Stimulated activated CD4-positive, alpha-beta T cell treated with anti-CD3 and anti-CD28 coated beads, Interleukin-12 subunit alpha, Interleukin-12 subunit beta, amount 100 ng/mL, for 24 hours (primary cell): Measurements from ENCODE around the gene RNF4.
"Not testable (repeated sequence)": the region's sequence is repeated elsewhere in the genome, so short reads cannot be mapped to it uniquely, and the experiment has no call there.

Experiments
- DNase-seq, 2 experiments: peaks; one replicate each; pipeline ENCODE4 v3.0.0-alpha.2; 2020; ENCODE audit warnings: low read depth in 2 of 2

The RNF4 gene

DNA sequence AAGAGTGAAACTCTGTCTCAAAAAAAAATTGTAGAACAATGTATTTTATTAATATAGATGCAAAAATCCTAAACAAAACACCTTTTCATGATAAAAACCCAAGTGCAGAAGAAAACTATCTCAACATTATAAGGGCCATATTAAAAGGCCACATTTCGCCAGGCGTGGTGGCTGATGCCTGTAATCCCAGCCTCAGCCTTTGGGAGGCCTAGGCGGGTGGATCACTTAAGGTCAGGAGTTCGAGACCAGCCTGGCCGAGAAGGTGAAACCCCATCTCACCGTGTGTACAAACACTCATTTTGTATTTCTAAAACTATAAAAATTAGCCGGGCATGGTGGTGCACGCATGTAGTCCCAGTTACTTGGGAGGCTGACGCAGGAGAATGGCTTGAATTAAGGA is 57.7 kb downstream of the RNF4 start:
- no peak for DNase-seq

DNA sequence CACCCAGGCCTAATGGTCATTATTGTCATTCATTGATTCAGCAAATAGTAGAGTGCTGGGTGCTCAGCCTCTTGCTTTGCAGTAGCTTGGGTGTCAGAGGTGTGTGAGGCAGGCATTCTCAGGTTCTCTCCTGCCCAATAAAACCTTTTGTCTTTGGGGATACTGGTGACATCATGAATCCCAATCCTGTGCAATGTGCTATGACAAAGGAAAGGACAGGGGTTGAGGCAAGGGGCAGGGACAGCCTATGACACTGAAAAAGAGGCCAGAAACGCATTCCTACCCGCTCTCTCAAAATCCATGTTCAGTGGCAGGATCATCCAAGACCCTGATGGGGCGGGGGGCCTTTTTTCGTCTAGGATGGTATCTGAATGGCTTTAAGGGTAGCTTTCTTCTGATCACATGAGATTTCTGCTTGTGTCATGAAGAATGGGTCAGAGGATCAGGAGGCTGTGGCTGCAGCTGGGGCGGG is 66.0 kb downstream of the RNF4 start:
- no peak for DNase-seq

DNA sequence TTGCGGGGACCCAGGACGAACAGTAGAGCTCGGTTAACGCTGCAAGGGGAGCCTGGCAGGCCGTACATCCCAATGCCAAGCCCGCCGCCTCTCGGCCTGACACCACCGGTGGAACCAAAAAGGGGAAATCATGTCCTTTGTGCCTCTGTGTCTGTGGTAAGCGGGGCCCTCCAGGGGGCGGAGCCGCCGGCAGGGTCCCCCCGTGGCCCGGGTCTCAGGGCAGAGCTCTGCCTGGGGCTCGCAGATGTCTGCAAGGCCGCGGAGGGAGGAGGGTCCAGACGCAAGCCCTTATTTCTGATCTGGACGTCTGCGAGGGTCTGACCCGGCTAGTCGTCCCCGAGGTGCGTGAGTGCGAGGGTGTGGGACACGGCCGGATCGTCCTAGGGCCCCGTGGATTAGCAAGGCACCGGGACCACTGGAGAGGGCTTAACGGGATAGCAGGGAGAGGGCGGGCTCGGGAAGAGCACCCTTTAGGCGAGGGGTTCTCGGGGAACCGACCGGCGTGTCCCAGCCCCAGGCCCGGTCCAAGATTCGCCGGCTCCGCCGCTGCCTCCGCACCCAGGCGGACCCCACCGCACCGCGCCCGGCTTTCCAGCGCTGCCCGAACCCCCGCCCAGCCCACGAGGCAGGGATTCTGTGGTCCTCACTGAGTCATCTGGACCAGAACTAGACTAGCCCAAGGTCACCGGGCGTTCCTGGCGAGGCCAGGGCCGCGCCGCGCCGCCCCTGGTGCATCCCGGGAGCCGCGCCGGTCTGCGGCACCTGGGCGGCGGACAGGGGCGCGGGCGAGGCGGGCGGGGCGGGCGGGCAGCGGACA is 66.7 kb downstream of the RNF4 start:
- peak; percentile 23 to 43 for DNase-seq

DNA sequence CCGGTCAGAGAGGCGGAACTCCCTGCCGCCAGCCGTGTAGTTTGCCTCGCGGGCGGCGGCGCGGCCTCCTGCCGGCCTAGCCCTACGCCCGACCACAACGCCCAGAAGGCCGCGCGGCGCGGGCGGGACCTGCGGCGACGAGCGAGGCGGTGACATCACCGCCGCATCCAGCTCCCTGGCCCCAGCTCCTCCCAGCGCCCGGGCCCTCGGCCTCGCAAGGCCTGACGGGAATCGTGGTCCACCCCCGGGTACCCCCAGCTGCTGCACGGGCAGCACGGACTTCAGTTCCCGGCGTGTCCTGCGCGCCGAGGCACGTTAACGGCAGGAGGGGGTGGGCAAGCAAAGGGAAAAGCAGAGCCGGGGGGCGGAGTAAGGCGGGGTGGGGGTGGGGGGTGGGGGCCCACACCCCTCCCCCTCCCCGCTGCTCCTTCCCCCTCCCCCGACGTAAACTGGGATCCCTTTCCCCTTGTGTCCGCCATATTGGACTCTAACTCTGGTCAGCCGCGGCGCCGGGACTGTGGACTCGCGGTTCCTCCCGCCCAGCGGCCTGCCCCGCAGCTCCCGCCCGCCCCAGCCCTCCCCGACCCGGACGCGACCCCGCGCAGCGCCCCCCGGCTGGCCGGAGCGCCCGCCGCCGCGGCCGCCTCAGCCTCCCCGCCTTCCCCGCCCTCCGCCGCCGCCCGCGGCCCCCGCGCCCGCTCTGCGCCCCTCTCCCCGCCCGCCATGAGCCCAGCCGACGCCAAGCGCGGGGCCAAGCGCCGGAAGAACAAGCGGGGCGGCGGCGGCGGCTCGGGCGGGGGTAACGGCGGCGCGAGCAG is 67.5 kb downstream of the RNF4 start, which contains the start of gene FAM193A:
FAM193A (plus strand) TSS at position 455 of the 818 bp plus-strand sequence; CDS start at position 724, 269 bp downstream.
- DNase-seq: peak; percentile 97 to 98

DNA sequence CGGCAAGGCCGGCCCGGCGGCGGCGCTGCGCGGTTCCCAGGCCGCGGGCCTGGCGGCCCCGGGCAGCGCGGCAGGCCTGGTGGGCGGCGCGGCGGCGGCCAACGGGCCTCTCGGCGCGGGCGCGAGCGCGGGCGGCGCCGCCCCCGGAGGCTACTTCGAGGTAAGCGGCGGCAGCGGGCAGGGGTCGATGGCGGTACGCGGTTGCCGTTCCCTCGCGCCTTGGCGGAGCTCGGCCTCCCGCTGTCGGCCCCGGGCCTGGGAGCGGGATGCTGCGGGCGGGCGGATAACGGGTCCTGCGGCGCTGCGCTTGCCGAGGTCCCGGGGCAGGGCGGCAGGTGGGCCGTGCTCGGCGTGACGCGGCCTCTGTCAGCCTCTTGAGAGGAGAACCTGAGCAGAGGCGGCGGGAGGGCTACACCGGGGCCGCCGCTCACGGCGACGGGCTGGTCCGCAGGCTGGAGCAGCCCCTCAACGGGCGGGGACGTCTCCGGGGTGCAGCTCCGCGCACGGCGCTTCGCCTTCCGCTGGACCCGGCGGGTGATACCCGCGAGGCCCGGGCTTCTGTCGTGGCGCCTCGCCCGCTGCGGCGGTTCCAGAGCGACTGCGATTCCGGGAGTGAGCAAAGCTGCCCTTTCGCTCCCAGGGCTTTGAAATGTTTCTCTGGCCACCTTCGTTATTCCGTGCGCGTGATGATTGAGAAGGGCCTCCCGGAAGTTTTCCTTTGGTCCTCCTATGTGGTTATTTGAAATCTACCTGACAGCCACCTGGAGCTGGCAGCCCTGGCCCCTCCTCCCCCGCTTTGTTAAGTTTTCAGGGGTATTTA is 68.3 kb downstream of the RNF4 start:
- peak; percentile 24 to 37 for DNase-seq

DNA sequence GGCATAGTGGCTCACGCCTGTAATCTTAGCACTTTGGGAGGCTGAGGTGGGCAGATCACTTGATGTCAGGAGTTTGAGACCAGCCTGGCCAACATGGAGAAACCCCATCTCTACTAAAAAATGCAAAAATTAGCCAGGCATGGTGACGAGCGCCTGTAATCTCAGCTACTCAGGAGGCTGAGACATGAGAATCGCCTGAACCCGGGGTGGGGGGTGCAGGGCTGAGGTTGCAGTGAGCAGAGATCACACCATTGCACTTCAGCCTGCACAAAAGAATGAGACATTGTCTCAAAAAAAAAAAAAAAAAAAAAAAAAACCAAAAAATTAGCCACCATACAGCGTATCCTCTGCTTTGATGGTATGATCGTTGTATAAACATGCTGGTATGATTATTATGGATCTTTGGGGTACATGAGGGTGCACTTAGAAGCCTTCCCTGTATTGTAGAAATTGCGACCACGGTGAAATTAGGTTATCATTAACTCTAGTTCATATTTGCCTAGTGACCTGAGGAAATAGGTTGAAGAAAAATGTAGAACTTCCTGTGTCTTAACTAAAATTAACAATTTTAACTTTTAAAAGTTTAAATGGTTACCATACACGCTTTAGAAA is 74.8 kb downstream of the RNF4 start:
- DNase-seq: not testable (repeated sequence)

DNA sequence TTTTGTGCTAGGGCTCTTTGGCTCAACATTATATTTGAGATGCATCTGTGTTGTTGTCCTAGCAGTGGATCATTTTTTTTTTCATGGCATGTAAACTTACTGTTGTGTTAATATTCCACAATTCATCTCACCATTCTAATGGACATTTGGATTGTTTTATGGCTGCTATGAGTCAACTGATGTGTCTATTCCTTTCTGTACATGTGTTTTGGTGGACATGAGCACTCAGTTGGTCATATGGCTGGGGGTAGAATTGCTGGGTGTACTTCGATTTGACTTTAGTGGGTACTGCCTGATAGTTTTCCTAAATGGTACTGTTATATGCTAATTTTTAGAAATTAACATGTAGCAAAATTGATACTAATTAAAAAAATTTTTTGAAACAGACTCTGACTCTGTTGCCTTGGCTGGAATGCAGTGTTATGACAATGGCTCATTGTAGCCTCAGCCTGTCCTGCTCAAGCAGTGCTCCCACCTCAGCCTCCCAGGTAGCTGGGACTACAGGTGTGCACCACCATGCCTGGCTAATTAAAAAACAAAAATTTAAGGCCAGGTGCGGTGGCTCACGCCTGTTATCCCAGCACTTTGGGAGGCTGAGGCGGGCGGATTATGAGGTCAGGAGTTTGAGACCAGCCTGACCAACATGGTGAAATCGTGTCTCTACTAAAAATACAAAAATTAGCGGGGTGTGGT is 76.6 kb downstream of the RNF4 start:
- no peak for DNase-seq

DNA sequence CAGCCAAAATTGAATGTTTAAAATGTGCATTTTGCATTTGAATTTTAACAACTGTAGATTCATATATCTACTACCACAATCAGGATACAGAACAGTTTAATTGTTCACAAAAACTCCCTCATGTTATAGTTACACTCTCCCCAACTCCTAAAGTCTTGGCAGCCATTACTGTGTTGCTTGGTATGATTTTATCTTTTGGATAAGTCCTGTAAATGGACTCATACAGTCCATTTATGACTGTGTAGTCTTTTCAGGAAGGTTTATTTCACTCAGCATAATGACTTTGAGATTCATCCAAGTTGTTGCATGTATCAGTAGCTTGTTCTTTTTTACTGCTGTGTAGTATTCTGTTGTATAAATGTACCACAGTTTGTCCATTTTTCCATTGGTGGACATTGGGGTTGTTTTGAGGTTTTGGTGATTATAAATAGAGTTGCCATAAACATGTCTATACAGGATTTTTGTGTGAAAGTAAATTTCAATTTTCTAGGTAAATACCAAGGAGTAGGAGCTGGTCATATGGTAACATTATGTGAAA is 77.4 kb downstream of the RNF4 start:
- DNase-seq: no peak

DNA sequence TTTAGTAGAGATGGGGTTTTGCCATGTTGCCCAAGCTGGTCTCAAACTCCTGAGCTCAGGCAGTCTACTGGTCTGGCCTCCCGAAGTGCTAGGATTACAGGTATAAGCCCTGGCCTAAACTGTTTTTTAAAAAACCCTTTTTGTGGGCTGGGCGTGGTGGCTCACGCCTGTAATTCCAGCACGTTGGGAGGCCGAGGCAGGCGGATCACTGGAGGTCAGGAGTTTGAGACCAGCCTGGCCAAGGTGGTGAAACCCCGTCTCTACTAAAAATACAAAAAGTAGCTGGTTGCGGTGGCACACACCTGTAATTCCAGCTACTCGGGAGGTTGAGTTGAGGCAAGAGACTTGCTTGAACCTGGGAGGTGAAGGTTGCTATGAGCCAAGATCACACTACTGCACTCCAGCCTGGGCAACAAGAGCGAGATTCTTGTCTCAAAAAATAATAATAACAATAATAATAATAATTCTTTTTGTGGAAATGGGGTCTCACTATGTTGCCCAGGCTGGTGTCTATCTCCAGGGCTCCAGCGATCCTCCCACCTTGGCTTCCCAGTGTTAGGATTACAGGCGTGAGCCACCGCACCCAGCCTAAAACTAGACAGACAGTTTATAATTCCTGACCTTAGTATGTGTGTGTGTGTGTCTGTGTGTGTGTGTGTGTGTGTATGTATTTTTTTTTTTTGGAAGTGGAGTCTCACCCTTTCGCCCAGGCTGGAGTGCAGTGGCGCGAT is 78.2 kb downstream of the RNF4 start:
- DNase-seq: not testable (repeated sequence)

DNA sequence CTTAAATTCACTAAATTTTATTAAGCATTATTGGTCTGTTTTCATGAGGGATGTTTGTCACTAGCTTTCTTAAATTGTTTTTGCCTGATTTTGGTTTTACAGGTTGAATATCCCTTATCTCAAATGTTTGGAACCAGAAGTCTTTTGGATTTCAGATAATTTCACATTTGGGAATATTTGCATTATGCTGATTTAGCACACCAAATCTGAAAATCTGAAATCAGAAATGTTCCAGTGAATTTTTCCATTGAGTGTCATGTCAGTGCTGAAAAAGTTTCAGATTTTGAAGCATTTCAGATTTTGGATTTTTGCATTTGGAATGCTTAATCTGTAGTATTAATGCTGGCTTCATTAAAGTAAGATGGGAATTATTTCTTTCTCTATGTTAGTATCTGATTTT is 82.2 kb downstream of the RNF4 start:
- DNase-seq: no peak

DNA sequence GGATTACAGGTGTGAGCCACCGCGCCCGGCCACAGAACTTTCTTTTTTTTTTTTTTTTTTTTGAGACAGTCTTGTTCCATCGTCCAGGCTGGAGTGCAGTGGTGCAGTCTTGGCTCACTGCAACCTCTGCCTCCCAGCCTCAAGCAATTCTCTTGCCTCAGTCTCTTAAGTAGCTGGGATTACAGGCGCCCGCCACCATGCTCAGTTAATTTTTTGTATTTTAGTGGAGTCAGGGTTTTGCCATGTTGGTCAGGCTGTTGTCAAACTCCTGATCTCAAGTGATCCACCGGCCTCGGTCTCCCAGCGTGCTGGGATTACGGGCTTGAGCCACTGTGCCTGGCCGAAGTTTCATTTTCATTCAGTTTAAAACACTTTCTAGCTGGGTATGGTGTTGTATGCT is 83.9 kb downstream of the RNF4 start:
- no peak for DNase-seq

DNA sequence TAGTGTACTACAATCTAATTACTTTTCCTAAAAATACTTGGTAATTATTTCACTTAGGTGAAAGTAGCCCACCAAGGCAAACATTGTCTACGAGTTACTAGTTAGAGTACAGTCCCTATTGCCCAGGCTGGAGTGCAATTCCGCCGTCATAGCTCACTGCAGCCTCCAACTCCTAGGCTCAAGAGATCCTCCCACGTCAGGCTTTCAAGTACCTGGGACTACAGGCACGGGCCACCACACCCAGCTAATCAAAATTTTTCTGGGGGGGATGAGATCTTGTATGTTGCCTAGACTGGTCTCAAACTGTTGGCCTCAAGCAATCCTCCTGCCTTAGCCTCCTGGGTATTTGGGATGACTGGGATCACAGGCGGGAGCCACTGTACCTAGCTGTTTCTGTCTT is 89.4 kb downstream of the RNF4 start:
- DNase-seq: no peak

DNA sequence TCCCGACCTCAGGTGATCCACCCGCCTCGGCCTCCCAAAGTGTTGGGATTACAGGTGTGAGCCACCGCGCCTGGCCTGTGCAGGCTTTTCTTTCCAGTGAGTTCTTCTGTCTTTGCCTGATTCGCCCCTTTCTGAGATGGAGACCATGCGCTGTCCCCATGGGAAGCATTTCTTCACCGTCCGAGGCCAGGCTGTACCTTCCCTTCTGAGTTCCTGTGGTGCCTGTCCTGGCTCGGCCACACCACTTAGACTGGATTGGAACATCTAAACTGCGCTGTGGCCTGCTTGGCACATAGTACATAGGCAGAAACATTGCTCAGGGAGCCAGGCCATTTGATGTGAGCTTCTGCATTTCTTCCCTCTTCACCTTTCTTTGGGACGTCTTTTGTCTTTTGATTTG is 91.3 kb downstream of the RNF4 start:
- DNase-seq: no peak
